GM21825 (cell line): ENCODE measurements around the gene TAX1BP3.

Experiments used
- ATAC-seq: cut with Tn5 transposase; IDR thresholded peaks from one replicate; pipeline ENCODE4 v1.9.1; 2021; ENCODE audit warnings: mild to moderate bottlenecking, moderate library complexity; ENCODE audit not compliant: unreplicated experiment

Gene TAX1BP3

DNA sequence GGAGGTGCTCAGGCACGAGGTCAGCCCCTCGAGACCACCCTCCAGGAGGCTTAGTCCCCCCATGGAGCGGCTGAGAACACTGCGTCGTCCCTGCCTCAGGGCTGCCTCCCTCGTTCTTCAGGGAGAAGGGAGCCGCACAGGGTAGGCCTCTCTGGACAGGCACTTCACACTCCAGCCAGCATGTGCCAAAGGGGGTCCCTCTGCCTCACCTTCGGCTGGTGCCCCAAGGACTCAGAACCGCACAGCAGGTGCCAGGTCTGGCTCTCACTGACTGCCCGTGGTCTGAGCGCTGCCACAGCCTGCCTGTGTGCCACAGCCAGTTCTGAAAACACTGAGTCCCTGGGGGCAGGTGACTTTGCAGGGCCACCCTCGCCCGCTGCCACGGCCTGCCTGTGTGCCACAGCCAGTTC is 20.5 kb upstream of the TAX1BP3 start:
- no peak for ATAC-seq

DNA sequence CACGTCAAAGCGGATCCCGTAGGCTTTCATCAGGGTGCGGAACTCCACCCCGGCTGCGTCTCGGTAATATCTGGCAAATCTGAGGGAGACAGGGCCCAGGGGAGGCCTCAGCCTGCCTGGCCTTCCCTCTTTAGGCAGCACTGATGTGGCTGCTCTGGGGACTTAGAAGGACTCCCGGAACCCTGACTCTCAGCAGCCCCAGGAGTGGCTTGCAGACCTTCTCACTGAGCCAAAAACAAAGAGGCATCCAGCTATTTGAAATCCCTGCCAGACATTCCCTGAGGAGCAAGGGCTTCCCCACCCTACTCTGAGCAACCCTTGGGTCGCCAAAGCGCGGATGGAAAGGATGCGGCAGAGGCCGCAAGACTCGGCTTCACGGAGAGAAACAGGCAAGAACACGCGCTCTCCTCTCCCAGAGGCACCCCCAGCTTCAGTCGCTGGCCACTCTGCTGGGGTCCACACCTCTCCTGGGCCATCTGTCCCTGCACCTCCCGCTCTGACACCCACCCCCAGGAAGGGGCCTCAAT is 19.7 kb upstream of the TAX1BP3 start:
- no peak for ATAC-seq

GRCh38 chr17:3685174-3685573 is 16.8 kb upstream of the TAX1BP3 start:
- ATAC-seq, result no peak

GRCh38 chr17:3683054-3683511 is 14.7 kb upstream of the TAX1BP3 start:
- ATAC-seq, result peak; percentile 58

- no peak for ATAC-seq
These were observed 13.7 kb upstream of the TAX1BP3 start for GRCh38 chr17:3682033-3682432.

- ATAC-seq, result no peak
These were observed 13.2 kb upstream of the TAX1BP3 start for GRCh38 chr17:3681565-3681964.

DNA sequence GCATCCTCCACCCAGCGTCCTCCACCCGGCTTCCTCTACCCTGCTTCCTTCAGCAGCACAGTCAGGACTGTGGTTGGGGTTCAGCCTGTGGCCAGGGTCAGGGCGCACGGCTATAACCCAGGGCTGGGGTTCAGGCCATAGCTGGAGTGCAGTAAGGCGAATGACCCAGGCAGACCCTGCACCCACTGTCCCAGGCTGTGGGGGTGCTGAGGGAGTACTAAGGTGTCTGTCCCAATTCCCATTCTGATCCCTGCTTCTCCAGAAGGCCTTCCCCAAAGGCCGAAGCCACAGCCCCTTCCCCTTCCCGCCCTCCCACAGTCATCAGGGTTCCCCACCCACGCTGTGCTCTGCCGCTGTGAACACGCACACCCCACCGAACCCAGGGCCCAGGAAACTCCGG is 12.7 kb upstream of the TAX1BP3 start:
- no peak for ATAC-seq

GRCh38 chr17:3679531-3680126 is 11.3 kb upstream of the TAX1BP3 start:
- no peak for ATAC-seq

DNA sequence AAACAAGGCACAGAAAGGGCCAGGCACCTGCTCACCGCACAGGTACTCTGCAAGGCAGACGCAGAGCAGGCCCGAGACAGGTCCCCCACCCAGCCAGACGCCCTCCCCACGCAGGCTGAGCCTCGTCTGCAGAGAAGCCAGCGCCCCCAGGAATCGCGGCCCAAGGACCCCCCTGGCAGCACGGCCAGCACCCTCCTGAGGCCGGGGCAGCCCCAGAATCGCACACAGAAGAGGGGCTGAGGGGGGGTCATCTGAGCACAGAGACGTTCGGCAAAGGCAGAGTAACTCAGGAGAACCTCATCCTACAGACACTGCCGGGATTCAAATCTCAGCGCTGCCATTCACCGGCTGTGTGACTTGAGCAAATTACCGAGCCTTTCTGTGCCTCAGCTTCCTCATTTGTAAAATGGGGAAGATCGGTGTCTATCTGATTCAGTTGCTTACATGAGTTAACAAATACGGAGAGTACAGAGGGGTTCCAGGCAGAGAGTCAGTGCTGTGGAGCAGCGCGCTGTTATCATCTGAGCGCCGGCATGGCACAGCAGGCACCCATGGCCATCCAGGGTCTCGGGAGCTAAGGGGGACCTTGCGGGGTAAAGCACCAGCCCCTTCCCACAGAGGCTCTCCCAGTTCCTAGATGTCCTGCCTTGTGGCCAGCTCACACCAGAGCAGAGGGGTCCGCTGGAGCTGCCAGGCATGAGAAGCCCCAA is 10.6 kb upstream of the TAX1BP3 start:
- no peak for ATAC-seq

DNA sequence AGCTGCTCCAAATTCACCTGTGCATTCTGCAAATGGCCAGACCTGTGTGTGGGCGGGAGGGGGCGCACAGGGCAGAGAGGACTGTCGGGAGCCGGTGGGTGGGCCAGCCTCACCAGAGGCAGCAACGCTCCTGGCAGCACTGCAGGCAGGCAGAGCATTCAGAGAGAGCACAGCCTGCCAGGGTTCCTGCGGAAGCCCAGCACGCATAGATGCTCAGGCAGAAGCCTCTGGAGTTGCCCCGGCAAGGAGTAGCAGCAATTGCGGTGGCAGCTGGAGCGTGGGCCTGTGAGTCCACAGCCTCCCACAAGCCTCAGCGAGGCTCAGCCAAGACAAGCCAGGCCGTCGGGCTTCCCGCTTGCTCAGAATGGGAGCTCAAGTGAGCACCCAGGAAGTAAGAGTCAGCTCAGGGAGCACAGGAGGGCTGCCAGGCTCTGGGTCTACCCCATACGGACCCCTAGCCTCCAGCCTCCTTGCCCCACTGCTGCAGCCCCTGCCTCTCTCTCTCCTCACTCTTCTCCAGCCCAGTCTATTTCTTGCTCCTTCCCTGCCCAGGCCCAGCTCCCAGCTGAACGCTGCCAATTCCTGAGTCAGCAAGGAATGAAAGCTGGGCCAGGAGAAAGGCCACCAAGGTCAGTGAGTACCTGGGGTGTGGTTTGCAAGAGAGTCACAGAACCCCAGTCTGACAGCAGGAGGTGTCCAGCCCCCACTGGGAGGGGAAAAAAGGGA is 9.9 kb upstream of the TAX1BP3 start:
- no peak for ATAC-seq

- no peak for ATAC-seq
These were observed 7.5 kb upstream of the TAX1BP3 start for GRCh38 chr17:3675886-3676285.

DNA sequence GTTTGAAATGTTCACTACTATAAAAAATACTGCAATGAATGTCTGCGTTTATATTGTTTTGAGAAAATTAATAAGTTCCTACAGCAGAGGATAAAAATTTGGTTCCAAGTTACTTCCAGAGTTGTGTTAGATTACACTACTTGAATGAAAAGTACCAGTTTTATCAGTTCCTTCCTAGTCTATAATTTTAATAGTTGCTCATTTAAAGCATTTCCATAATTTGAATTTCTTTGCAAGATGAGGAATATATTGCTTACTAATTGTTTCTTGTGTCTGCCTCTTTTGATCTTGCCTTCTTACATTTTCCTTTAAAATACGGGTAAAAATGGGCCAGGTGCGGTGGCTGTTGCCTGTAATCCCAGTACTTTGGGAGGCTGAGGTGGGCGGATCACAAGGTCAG is 4.2 kb upstream of the TAX1BP3 start:
- no peak for ATAC-seq

GRCh38 chr17:3669548-3669947 is 1.2 kb upstream of the TAX1BP3 start:
- ATAC-seq, result no peak

DNA sequence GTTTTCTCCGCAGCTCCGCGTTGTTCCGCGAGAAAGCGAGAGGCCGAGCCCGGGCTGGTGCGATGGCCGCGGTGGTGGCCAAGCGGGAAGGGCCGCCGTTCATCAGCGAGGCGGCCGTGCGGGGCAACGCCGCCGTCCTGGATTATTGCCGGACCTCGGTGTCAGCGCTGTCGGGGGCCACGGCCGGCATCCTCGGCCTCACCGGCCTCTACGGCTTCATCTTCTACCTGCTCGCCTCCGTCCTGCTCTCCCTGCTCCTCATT is 638 bp upstream of the TAX1BP3 start:
- peak; percentile 1 for ATAC-seq

DNA sequence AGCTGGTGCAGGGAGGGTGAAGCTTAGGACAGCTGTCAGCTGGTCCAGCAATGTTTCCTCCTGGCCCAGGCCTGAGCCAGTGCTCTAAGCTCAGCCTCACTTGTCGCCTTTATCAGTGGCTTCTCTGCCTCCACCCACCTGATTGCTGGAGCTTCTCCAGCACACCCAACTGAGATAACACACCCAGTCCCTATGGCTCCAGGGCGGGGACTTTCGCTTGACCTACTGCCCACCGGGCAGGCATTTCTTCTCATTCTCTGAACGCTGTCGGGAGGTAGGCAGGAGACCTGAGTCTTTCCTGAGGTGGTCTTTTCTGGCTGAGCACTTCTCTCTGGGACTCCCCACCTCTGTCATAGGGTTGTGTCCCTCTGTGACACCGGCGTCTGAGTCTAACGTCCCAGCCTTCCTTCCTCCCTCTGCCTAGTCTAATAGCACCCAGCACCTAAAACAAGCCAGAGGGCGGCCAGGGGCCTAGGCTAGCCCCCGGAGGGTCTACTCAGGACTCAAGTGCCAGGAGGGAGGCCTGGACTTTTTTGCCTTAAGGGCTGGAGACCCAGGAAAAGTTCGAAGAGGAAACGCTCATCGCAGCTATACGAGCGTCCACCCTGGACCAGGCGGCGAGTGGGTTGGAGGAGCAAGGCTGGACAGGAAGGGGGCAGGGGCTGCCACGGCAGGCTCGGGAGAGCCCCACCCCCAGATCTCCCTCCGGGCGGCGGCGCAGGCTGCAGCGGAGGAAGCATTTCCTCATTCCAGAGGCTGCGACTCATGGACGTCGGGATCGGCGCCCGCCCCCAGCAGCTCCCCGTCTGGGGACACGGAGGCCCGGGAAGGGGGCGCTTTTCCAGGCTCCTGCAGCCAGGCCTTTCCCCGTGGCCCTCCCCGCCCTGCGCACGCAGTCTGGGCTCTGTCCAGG is 756 bp downstream of the TAX1BP3 start:
- peak; percentile 23 for ATAC-seq

- no peak for ATAC-seq
These were observed 1.9 kb downstream of the TAX1BP3 start for GRCh38 chr17:3666516-3666915.

DNA sequence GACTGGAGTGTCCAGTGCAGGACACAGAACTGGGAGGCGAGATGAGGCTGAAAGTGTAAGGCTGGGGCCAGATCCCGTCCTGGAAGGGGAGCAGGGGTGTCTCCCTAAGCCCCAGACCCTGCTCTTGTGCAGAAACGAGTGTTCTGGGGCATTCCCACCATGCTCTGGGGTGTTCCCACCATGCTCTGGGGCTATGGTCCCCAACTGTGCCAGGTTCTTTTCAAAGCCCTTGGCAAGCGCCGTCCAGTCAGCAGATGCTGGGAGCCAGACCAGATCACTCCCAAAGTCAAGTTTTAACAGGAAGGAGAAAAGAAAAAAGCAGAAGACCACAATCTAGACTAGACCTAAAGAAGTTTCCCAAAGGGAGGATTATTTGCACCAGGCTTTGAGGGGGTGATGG is 2.5 kb downstream of the TAX1BP3 start:
- no peak for ATAC-seq

DNA sequence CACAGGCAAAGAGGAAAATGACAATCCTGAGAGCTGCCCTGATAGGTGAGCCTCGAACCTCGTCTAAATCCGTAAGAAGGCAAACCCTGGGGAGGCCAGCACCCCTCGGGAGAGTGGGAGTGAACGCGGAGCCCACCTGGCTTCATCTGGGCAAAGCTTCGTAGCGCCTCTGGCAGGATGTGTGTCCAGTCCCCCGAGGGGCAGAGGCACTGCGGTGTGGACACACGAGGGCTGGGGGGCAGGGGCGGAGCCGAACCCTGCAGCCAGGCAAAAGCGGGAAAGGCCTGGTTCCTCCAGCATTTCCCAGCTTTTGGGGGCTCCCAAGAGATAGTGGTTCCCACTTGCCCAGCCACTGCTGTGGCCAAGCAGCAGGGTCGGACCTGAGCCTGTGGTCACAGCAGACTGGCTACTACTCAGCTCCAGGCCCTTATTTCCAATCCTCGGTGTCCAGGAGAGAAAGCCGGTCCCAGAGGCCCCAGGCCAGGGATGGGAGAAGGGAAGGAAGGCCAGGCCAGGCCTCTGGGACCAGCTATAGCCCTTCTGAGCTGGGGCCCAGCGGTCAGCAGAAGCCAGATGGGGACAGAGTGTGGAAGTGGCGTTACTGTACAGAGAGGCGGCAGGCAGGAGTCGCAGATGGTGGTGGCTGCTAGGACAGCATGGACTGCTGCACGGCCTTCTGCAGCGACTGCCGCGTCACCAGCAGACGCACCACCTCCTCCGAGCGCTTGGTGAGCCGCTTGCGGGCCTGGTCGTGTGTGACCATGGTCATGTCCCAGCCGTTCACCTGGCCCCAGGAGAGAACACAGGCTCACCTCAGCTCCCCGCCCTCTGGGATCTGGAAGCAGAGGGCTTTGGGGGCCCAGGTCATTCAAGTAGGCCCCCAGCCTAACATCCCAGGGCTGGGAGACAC is 5.0 kb downstream of the TAX1BP3 start:
- ATAC-seq, result no peak

- no peak for ATAC-seq
These were observed 8.0 kb downstream of the TAX1BP3 start for GRCh38 chr17:3660311-3660891.
